Breast epithelium (tissue), 3 donors: ENCODE data around the gene SOS2.

Source experiments
- CTCF ChIP-seq, 3 donors: fragments of 450-650 bp; IDR thresholded peaks; one replicate each; pipeline ENCODE4 v1.5.1; 2016 to 2017; ENCODE audit warnings: antibody characterized with exemption in 3 of 3, mild to moderate bottlenecking in 3 of 3, moderate library complexity in 3 of 3
- POLR2A ChIP-seq: fragments of 450-650 bp; IDR thresholded peaks from one replicate; pipeline ENCODE4 v1.6.1; 2016; ENCODE audit warnings: antibody characterized with exemption, mild to moderate bottlenecking, moderate library complexity
- POLR2AphosphoS5 ChIP-seq, 3 donors: sonication (generic); formaldehyde crosslinking; IDR thresholded peaks; one replicate each; pipeline ENCODE4 v1.6.1; 2017; ENCODE audit warnings: antibody characterized with exemption in 3 of 3

GRCh38 chr14:50249136-50249775 is 17.9 kb upstream of the SOS2 start:
- TF ChIP-seq POLR2AphosphoS5 (IDR thresholded peaks at IDR 0.05) (no peak), CTCF (IDR thresholded peaks at IDR 0.05) (no peak), POLR2A (no peak)
